Bronchus fibroblast of lung (primary cell): ENCODE measurements around the gene RPS3A. TPM values are rescaled to one million over a fixed set of nuclear protein-coding genes. Genes with fewer than 3 reads are reported as not detected.

Source experiments
- total RNA-seq: library from RNA; depleted of rRNA; stranded (reverse); fragments of >200 nt; gene quantifications from 2 replicates; pipeline ENCODE4 v1.2.3, GENCODE V29; 2015

Gene RPS3A
- total RNA-seq = 2,166 and 2,956 TPM in 2 replicates

GRCh38 chr4:151099229-151099975 lies at the start of gene RPS3A:
TSS of gene RPS3A (plus strand) at chr4:151099628. CDS start at chr4:151099653, 25 bp downstream.

Other genes starting within 250 kb of the RPS3A start
- 13.3 and 15.2 TPM in 2 replicates for gene LRBA, start 84.3 kb upstream of the RPS3A start, total RNA-seq
- gene PRSS48, start 177.5 kb downstream of the RPS3A start, total RNA-seq = not detected in 2 replicates
- gene SH3D19, start 226.0 kb downstream of the RPS3A start, total RNA-seq = 17.3 and 18.9 TPM in 2 replicates